GM18511 (cell line): Measurements from ENCODE around the gene GTPBP2.
A peak's percentile ranks its signal among the peaks of the same experiment; 100 is the strongest.

Experiments
- ATAC-seq: cut with Tn5 transposase; IDR thresholded peaks from one replicate; pipeline ENCODE4 v1.9.1; 2021; ENCODE audit warnings: mild to moderate bottlenecking, moderate library complexity; ENCODE audit not compliant: unreplicated experiment

The GTPBP2 gene

GRCh38 chr6:43579171-43579570, 49.9 kb downstream of the GTPBP2 start:
- no peak for ATAC-seq

- no peak for ATAC-seq
Observed at GRCh38 chr6:43578748-43579147, 50.3 kb downstream of the GTPBP2 start.

GRCh38 chr6:43575772-43576551, 53.1 kb downstream of the GTPBP2 start, which contains the start of the genes POLH and XPO5:
TSS of gene POLH (plus strand) at chr6:43576185. CDS start at chr6:43582320, 6,135 bp downstream.
TSS of gene XPO5 (minus strand) at chr6:43576038. CDS start at chr6:43575864, 174 bp downstream.
- ATAC-seq = peak; percentile 88

- peak; percentile 18 for ATAC-seq
Observed at GRCh38 chr6:43575105-43575771, 53.8 kb downstream of the GTPBP2 start.

- ATAC-seq = no peak
Observed at GRCh38 chr6:43572015-43572414, 57.0 kb downstream of the GTPBP2 start.

GRCh38 chr6:43570876-43571441, 58.1 kb downstream of the GTPBP2 start:
- ATAC-seq = no peak
